LNCAP (cell line): ENCODE data around the gene RAB15.

ENCODE experiments used
- TF ChIP-seq, protein P1 (sequence below): fragments of 450-650 bp; IDR thresholded peaks from 2 replicates; pipeline ENCODE4 v1.5.1; 2017; ENCODE audit warnings: mild to moderate bottlenecking

Gene RAB15

DNA sequence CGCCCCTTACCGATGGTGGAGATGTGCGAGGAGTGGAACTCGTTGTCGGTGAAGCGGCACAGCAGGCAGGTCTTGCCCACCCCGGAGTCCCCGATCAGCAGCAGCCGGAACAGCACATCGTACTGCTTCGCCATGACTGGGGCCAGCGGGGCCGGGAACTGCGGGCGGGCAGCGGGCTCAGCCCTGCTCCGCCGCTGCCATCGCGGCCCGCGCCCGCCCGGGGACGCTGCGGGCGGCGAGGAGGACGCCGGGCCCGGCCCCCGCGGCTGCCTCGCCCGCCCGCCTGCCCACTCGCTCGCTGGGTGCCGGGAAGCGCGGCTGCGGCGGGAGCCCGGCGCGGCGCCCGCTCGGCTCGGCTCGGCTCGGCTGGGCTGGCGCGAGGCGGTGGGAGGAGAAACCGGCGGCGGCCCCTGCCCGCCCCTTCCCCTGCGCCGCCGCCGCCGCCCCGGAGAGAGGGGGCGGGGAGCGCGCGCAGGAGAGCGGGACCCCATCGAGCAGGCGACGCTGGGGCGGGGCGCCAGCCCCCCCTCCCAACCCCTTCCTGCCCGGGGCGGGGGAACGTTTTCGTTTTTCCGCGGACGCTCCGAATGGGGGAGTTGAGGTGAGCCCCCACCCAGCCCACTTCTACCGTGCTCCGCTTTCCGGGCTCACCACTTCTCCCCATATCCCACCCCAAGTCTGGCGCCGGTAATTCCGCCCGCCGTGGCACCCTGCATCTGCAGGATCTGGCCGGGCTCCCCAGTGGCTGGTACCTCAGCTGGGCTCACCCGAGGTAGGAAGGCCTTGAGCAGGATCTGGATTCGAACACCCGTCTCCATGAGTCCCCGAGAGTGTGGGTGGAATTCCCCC is at the start of gene RAB15:
RAB15 (minus strand) TSS at position 394 of the 849 bp plus-strand sequence; CDS start at position 134, 260 bp downstream.
- TF ChIP-seq, protein P1, sequence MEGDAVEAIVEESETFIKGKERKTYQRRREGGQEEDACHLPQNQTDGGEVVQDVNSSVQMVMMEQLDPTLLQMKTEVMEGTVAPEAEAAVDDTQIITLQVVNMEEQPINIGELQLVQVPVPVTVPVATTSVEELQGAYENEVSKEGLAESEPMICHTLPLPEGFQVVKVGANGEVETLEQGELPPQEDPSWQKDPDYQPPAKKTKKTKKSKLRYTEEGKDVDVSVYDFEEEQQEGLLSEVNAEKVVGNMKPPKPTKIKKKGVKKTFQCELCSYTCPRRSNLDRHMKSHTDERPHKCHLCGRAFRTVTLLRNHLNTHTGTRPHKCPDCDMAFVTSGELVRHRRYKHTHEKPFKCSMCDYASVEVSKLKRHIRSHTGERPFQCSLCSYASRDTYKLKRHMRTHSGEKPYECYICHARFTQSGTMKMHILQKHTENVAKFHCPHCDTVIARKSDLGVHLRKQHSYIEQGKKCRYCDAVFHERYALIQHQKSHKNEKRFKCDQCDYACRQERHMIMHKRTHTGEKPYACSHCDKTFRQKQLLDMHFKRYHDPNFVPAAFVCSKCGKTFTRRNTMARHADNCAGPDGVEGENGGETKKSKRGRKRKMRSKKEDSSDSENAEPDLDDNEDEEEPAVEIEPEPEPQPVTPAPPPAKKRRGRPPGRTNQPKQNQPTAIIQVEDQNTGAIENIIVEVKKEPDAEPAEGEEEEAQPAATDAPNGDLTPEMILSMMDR, result no peak

DNA sequence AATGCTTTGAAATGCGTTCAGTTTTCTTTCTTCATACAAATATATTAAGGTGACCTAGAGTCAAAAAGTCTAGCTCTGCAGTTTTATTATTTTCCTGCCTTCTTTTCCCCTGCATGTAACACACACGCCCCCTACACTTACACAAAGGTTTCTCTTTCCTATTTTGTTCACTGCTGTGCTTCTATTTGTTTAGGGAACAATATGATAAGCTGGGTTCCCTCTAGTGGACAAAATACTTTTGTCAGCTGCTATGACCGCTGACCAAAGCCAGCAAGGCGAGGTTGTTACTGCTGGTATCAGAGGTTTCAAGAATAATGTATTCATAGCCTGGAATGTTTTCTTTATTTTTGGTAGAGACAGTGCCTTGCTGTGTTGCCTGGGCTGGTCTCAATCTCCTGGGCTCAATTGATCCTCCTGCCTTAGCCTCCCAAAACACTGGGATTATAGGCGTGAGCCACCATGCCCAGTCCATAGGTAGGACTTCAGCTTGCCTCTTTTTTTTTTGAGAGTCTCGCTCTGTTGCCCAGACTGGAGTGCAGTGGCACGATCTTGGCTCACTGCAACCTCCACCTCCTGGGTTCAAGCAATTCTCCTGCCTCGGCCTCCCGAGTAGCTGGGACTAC is 47.9 kb upstream of the RAB15 start:
- TF ChIP-seq, protein P1, result peak; percentile 87

DNA sequence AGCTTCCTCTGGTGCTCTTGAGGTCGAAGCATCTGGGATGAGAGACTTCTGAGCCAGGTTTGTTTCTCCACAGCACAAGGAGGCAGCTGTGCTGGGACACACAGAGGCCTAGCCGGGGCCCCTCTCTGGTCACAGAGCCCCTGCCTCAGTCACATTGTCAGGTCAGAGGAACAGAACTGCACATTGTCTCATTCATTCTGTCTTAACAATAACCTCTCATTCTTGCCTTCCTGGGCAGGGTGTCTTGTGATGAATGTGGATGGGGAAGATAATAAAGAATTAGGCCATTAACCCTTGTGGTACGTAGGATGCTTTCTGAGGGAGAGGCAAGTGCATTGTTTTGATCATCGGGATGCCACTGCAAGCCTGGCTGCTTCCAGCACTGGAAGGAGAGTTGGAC is 44.3 kb upstream of the RAB15 start:
- TF ChIP-seq, protein P1, result no peak

DNA sequence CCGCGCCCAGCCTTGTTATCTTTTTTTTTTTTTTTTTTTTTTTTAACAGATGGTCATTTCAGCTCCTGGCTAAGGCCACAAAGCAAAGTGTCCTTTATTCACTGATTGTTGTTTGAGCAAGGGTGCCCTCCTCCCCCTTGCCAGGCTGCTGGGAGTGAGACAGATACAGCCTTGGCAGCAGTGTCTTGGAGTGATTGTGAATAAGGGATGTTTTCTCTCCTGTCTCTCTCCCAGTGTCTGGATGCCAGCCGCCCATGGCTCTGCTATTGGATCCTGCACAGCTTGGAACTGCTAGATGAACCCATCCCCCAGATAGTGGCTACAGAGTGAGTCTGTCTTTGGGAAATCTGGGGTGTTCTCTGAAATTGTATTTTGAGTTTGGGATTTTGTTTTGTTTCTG is 43.3 kb upstream of the RAB15 start:
- TF ChIP-seq, protein P1, result no peak

DNA sequence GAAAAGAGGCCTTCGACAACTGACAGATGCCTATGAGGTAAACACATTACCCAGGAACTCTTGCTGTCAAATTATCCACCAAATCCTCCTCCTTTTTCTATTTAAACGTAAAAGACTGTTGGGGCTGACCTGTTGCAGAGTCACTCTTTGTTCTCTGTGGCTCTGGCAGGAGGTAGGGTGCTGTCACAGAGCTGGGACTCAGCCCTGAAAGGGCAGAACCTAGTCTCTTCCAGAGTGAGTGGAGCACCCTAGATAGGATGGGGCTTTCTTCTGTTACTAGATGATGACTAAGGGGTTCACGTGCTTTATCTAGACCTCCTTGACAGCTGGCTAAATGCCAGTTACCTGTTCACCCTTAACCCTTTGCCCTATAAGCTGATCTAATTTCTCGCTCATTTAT is 40.2 kb upstream of the RAB15 start:
- TF ChIP-seq, protein P1, result no peak

DNA sequence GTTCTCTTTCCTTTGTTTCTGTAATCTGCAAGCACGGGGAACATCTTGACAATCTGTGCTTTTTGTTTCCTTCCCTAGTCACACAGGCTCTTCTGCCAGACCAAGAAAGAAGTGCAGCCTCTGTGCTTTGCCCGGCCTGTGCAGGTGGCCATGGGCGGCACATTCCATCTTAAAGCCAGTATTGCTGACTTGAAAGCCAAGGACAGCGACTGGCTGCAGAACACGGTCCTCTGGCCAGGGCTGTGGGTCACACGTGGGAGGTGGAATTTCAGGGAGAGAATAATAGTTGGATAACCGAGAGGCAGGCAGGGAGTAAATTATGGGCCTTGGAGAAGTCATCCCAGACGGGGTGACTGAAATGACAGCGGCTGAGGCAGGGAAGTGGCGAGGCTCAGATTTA is 39.4 kb upstream of the RAB15 start:
- TF ChIP-seq, protein P1, result no peak

DNA sequence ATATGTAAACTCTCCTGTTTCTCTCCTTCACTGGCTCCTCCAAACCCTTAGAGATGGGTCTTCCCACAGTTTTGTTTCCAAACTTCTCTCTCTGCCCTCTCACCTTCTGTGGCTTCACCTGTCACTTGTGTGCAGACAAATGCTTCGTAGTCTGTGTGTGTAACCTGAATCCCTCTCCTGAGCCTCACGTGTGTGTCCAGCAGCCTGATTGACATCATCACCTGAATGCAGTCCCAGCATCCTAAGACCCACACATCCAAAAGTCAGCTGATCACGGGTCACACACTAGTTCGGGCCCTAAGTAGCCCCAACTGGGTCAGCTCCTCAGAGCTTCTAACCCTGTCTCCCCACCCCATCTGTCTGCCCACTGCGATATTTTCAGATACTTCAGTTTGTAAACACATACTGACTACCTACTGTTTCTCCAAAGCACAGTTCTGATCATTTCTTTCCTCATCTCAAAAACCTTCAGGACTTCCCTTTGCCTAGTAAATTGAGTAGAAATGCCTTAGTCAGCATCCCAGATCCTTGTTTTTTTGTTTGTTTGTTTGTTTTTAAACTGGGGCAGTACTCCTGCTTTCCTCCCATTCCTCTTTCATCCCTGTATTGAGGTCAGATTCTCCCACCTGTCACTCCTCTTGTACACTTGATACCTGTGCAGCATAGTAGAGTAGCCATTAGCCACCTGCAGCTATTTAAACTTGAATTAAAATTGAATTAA is 38.2 kb upstream of the RAB15 start:
- TF ChIP-seq, protein P1, result no peak
